Superior temporal gyrus (tissue), 1 donor: ENCODE measurements around the gene LTBP1.
"Not testable (repeated sequence)": the region's sequence is repeated elsewhere in the genome, so short reads cannot be mapped to it uniquely, and the experiment has no call there.

ENCODE experiments used
- DNase-seq: peaks from one replicate; pipeline ENCODE4 v3.0.0-alpha.2; 2016; ENCODE audit errors: extremely low spot score

Gene LTBP1

DNA sequence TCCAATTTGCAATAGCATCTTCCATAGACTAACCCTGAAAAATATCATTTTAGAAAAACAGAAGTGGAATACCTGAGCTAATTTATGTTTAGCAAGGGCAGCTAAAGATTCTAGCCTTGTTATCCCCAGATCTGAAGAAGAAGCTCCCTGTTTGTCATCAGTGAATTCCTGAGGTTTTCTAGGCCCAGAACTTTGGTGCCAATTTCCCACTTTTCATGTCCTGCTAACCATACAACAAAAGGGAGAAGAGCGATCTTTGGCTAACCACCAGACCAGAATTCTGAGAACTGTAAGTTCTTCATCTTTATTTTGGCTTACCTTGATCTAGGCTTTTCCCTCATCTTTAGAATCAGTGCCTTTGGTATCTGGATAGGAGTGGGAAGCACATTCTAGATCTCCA is 478.4 kb downstream of the LTBP1 start:
- no peak for DNase-seq

GRCh38 chr2:33425586-33426031 is 478.9 kb downstream of the LTBP1 start:
- no peak for DNase-seq

GRCh38 chr2:33426666-33427231 is 480.0 kb downstream of the LTBP1 start:
- no peak for DNase-seq

GRCh38 chr2:33430077-33430476 is 483.3 kb downstream of the LTBP1 start:
- no peak for DNase-seq

- DNase-seq, result no peak
These were observed 484.1 kb downstream of the LTBP1 start for GRCh38 chr2:33430856-33431255.

DNA sequence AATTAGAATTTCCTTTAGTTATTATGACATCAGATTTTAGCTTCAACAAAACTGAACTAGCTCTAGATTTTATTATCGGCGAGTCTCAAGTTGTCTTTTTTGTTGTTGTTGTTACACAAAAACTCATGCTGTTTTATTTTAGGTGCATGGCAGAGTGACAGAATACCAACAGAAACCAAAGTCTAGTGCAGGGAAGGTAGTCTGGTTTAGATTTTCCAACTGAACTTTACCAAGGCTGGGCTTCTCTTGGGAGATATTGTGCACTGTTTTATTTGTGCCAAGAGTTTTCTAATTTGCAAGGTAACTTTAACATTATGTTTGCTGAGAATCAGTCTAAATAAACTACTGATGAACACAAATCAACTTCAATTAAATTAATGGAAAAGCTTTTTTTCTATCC is 486.1 kb downstream of the LTBP1 start:
- DNase-seq, result no peak

DNA sequence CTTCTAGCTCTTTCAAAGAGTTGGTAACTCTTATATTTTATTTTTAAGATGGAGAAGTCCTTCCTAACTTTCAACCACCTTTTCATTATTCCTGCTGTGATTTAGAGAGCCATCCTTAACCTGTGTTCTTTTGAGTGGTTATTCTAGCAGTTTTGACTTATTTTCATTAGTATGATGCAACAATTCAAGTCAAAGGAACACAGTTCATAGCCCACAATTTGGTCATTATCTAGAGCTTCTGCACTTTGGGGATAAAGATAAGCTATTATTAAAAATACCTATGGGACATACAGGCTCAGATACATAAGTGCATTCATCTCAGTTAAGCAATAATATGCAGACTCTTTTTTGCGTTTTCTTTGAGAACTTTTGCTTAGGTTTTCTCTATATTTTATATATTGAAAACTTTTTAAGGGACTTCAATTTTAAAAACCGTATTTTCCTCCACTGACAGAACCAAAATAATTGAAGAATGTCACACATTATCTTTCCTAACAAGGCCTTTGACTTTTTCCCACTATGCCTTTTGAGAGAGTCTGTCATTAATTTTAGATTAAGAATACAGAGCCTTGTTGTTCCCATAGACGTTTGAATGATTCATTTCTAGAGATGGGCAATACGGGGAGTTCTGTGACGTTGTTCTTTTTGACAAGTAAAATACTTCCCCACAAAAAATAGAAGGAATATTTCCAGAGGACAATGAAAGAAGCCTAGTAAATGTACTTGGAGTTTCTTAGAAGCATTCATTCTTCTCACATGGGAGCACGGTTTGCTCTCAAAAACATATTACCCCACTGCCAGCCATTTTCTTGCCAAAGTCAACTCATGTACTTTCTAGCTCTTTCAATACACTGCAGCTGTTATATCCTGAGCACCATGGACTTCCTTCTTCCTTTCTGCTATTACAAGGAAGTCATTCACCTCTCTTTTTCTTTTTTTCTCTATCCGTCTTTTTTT is 486.8 kb downstream of the LTBP1 start:
- no peak for DNase-seq

DNA sequence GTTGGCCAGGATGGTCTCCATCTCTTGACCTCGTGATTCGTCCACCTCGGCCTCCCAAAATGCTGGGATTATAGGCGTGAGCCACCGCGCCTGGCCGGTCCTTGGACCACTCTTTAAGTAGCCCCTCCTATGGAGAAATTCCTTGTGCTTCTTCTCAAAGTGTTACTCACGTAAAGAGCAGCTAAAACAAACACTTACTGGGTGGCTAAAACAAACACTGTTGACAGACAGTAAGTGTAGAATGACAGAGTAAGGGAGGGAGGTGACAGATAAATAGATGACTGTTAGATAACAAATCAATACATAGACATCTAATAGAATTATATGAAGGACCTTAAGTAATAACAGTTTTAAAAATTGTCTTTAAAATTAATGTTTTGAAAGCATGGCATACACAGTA is 488.8 kb downstream of the LTBP1 start:
- no peak for DNase-seq

DNA sequence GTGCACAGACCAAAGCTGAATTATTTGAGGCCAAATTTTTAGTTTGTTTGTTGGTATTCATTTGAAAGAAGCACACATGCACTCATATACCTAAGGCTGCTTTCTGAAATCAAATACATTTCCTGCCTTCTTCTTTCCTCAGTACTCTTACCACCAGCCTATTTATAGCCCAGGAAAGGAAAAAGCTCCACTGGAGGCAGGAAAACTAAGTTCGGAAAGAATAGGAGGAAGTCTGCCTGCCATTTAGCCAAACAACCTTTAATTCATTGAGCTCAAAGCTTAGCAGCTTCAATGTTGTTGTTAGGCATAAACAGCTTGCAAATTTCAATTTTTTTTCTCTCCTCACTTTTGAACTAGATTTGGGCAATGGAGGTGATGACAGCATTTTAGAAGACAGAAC is 489.3 kb downstream of the LTBP1 start:
- DNase-seq, result no peak

DNA sequence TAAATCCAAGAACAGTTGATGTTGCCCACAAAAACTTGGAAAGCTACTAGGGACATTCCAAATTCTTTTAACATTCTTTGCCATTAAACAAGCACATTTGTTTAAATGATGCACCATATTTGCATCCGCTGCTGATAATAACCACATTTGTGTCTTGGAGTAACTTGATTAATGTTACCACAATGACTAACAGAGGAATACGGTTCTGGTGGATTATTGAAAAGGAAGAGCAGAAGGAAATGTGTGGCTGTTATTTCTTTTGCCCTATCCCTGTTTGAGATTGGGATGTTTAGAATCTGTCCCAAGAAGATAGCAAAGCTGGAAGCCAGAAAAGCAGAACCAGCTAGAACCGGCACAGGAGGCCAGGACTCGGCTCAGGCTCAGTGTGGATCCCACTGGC is 490.5 kb downstream of the LTBP1 start:
- DNase-seq, result no peak

DNA sequence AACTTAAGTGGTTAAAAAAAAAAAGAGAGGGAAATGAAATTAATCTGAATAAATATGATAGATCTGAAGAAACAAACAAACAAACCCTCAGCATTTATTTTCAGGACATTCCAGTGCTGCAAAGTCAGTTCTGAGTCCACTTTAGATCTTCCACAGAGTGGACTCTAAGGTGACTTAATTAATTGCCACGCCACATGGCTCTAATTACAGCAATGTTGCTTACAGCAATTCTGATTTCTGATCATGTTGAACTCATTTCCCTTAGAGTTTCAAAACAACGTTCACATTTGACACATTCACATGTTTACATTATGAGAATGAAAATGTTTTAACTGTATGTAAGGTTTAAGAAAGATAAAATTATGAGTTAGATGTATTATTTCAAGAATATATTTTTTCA is 491.1 kb downstream of the LTBP1 start:
- DNase-seq, result no peak

DNA sequence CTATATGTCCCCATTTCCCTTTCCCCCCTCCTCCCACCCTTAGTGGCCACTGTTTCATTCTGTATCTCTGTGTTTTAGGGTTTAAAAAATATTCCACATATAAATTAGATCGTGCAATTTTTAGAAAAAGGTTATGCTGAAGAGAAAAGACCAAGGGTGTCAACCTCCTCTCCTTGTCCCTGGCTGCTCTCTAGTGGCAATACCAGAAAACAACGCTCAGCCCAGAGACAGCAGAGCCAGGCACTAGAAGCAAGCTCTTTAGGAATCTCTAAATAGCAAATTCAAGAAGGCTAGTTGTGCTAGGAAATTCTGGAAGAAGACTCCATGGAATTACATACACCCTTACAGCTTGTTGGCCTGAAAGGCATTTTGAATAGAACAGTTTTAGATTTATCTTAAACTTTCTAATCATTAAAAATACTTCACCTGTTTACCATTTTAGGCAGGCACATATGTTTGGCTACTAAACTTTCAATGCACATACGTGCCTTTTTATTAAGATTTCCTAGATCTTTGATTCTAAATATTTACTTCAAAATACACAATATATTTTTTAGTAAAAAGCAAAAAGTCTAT is 494.6 kb downstream of the LTBP1 start:
- peak; percentile 86 for DNase-seq

- DNase-seq, result not testable (repeated sequence)
These were observed 495.3 kb downstream of the LTBP1 start for GRCh38 chr2:33442052-33442451.

- DNase-seq, result peak; percentile 87
These were observed 495.9 kb downstream of the LTBP1 start for GRCh38 chr2:33442528-33443079.

DNA sequence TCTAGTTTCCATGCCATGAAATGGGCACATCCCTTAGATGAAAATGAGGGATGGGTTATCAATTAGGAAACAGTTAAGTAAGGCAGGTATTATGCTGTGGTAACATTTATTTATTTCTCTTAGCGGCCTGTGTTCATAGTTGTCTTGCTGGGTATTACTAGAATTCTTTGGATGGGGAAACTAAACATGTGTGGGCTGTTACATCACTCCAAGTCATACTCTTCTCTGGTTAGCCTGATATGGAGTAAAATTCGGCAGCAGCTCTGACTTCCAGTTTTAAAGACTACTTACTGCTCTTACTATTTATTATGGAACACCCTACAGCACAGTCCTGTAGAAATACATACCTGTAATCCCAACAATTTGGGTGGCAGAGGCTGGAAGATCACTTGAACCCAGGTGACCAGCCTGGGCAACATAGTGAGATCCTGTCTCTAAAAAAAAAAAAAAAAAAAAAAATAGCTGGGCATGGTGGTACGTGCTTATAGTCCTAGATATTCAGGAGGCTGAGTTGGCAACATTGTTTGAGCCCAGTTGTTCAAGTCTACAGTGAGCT is 496.6 kb downstream of the LTBP1 start:
- no peak for DNase-seq

- no peak for DNase-seq
These were observed 498.2 kb downstream of the LTBP1 start for GRCh38 chr2:33444967-33445366.

DNA sequence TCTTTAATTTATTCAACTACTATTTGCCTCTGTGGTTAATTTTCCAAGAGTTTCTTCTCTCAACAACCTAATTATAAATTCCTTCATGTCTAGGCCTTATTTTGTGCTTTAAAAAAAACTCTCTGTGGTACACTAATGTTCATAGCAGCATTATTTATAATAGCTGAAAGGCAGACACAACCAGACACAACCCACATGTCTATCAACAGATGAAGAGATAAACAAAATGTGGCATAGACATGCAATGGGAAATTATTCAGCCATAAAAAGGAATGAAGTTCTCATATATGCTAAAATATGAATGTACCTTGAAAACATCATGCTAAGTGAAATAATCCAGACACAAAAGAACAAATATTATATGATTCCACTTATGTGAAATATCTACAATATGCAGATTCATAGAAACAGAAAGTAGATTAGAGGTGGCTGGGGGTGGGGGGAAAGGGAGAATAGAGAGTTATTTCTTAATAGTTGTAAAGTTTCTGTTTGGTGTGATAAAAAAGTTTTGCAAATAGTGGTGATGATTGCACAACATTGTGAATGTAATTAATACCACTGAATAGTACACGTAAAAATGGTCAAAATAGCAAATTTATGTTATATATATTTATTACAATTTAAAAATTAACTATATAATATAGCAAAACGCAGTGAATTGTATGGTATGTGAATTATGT is 501.6 kb downstream of the LTBP1 start:
- DNase-seq, result no peak
